Measurements from ENCODE around the gene ST8SIA1. TPM values are rescaled to one million over a fixed set of nuclear protein-coding genes. Genes with fewer than 3 reads are reported as not detected.

Gene ST8SIA1
- total RNA-seq, 1 donor from 2014 or later: 1.2 TPM

GRCh38 chr12:22332202-22332601 is 2.3 kb downstream of the ST8SIA1 start:
- H3K4me1 Mint-ChIP-seq (ENCODE audit: low read depth): peaks cover 23% of the 10 kb centered on the region

DNA sequence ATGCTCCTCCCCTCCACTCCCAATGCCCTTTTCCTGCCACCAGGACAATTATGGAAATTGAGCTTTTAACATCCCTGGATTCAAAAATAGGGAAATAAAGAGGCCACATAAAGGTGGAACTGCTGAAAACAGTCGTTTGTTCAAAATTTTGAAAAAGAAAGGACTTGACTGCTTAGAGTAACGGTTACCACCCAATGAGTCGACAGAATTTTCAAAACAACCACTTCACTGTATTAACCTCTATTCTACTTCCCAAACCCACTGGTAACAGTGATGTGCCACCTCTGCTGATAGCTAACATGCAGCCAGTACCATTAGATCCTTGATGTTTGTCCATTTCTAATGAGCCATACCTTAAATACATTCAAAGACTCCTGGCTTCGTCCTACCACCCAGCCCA is 4.9 kb downstream of the ST8SIA1 start:
- no peak overlapping the region for H3K4me3 Mint-ChIP-seq (ENCODE audit: unreplicated experiment)

More at GRCh38 chr12:22332202-22332601, 2.3 kb downstream of the ST8SIA1 start:
- no peaks in the 10 kb centered on the region for H3K36me3 Mint-ChIP-seq (ENCODE audit: low read depth)
- H3K9me3 Mint-ChIP-seq (ENCODE audit: low read depth): no peaks in the 10 kb centered on the region
- TF ChIP-seq, protein P1, sequence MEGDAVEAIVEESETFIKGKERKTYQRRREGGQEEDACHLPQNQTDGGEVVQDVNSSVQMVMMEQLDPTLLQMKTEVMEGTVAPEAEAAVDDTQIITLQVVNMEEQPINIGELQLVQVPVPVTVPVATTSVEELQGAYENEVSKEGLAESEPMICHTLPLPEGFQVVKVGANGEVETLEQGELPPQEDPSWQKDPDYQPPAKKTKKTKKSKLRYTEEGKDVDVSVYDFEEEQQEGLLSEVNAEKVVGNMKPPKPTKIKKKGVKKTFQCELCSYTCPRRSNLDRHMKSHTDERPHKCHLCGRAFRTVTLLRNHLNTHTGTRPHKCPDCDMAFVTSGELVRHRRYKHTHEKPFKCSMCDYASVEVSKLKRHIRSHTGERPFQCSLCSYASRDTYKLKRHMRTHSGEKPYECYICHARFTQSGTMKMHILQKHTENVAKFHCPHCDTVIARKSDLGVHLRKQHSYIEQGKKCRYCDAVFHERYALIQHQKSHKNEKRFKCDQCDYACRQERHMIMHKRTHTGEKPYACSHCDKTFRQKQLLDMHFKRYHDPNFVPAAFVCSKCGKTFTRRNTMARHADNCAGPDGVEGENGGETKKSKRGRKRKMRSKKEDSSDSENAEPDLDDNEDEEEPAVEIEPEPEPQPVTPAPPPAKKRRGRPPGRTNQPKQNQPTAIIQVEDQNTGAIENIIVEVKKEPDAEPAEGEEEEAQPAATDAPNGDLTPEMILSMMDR (IDR thresholded peaks at IDR 0.05): no peak
- peaks cover 18% of the 10 kb centered on the region for H3K27me3 Mint-ChIP-seq (ENCODE audit: low read depth)
- no peak overlapping the region for H3K27ac Mint-ChIP-seq (ENCODE audit: unreplicated experiment)
- DNase-seq (ENCODE audit: low spot score): no peak
- no peak overlapping the region for H3K4me3 Mint-ChIP-seq (ENCODE audit: unreplicated experiment)

DNA sequence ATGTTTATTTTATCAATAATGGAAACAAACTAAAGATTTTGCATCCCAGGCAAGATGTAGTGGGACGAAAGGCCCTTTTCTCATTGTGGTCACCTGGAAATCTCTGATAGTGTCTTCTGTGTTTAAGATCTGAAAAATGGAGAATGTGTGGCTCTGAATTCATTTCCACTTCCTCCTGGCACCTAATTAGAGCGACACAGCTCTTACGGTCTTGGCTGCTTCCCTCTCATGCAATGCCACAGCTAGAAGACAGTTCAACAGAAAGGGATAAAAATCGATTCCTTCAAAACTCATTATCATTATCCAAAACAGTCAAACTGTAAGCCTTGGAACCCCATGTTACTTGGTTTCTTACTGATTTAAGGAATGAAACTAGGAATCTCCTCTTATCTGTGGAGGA is 9.3 kb downstream of the ST8SIA1 start:
- peaks cover 5% of the 10 kb centered on the region for H3K4me1 Mint-ChIP-seq (ENCODE audit: low read depth)
- TF ChIP-seq, protein P1 (IDR thresholded peaks at IDR 0.05): no peak
- no peaks in the 10 kb centered on the region for H3K36me3 Mint-ChIP-seq (ENCODE audit: low read depth)
- H3K4me3 Mint-ChIP-seq (ENCODE audit: unreplicated experiment): no peak overlapping the region
- H3K9me3 Mint-ChIP-seq (ENCODE audit: low read depth): no peaks in the 10 kb centered on the region
- H3K27me3 Mint-ChIP-seq (ENCODE audit: low read depth): peaks cover 9% of the 10 kb centered on the region
- DNase-seq (ENCODE audit: low spot score): no peak
- no peak overlapping the region for H3K27ac Mint-ChIP-seq (ENCODE audit: unreplicated experiment)

More for the DNA sequence above, 4.9 kb downstream of the ST8SIA1 start:
- no peak for DNase-seq (ENCODE audit: low spot score)
- Mint-ChIP-seq H3K36me3 (ENCODE audit: low read depth) (no peaks in the 10 kb centered on the region), H3K9me3 (ENCODE audit: low read depth) (no peaks in the 10 kb centered on the region), H3K27ac (ENCODE audit: unreplicated experiment) (no peak overlapping the region), H3K27me3 (ENCODE audit: low read depth) (peaks cover 22% of the 10 kb centered on the region), H3K4me1 (ENCODE audit: low read depth) (peaks cover 13% of the 10 kb centered on the region)
- TF ChIP-seq, protein P1 (IDR thresholded peaks at IDR 0.05): no peak

DNA sequence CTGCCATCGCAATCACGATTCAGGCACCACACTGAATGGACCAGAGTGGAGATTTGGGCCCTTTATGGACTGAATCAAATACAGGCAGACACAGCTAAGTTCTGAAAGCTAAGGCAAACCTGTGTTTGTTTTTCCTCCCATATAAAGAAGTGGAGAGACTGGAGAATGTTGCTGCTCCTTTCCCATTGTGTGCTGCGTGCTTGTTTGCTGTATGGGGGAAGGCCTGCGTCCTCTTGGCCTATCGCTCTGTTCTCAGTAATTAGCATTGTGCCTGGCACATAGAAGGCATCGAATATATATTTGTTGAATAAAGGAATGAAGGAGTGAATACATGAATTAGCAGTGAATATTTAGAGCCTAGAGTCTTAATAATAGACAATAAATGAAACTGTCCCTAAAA is 12.4 kb downstream of the ST8SIA1 start:
- no peak overlapping the region for H3K27ac Mint-ChIP-seq (ENCODE audit: unreplicated experiment)
- TF ChIP-seq, protein P1 (IDR thresholded peaks at IDR 0.05): no peak
- H3K4me3 Mint-ChIP-seq (ENCODE audit: unreplicated experiment): no peak overlapping the region
- H3K36me3 Mint-ChIP-seq (ENCODE audit: low read depth): no peaks in the 10 kb centered on the region
- H3K27me3 Mint-ChIP-seq (ENCODE audit: low read depth): peaks cover 3% of the 10 kb centered on the region
- H3K9me3 Mint-ChIP-seq (ENCODE audit: low read depth): no peaks in the 10 kb centered on the region
- no peak for DNase-seq (ENCODE audit: low spot score)
- peaks cover 8% of the 10 kb centered on the region for H3K4me1 Mint-ChIP-seq (ENCODE audit: low read depth)

DNA sequence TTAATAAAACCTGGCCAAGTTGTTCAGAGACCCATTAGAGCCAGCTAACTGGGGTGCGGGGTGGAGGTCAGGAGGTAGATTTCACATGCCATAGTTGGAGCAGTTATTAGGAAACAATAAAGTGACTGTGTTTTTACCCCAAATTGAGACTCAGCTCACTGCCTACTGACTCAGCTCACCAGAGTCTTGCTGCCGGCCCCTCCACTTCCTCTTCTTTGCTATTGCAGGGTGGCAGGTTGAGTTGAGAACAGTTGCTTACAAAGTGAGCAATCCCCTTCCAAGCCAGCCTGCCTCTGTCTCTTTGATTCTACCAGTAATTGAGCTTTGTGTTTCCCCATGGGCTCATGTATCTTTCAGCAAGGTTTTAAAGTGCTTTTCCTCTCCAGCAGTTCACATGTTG is 12.9 kb downstream of the ST8SIA1 start:
- Mint-ChIP-seq H3K4me1 (ENCODE audit: low read depth) (peaks cover 8% of the 10 kb centered on the region), H3K27ac (ENCODE audit: unreplicated experiment) (no peak overlapping the region), H3K4me3 (ENCODE audit: unreplicated experiment) (no peak overlapping the region), H3K9me3 (ENCODE audit: low read depth) (no peaks in the 10 kb centered on the region), H3K27me3 (ENCODE audit: low read depth) (no peaks in the 10 kb centered on the region), H3K36me3 (ENCODE audit: low read depth) (no peaks in the 10 kb centered on the region)
- DNase-seq (ENCODE audit: low spot score): no peak
- TF ChIP-seq, protein P1 (IDR thresholded peaks at IDR 0.05): no peak

Data from chondrocyte (in vitro differentiated cells).